H1 (cell line): Measurements from ENCODE around the gene ZMAT5. TPM values are rescaled to one million over a fixed set of nuclear protein-coding genes. Genes with fewer than 3 reads are reported as not detected.

ENCODE experiments used
- ATF2 ChIP-seq: IDR thresholded peaks from 2 replicates; pipeline ENCODE4 v1.6.1; 2012; ENCODE audit warnings: low read length, inconsistent platforms
- JUN ChIP-seq: IDR thresholded peaks from 2 replicates; pipeline ENCODE4 v1.6.1; 2011; ENCODE audit warnings: low read depth, mild to moderate bottlenecking, improper control_type of control experiment, low read length
- RFX5 ChIP-seq: IDR thresholded peaks from 2 replicates; pipeline ENCODE4 v1.6.1; 2011; ENCODE audit warnings: low read depth, low read length, improper control_type of control experiment, borderline replicate concordance
- SIRT6 ChIP-seq: IDR thresholded peaks from one replicate; pipeline ENCODE4 v1.7.1; 2012; ENCODE audit warnings: low read length, inconsistent platforms
- YY1 ChIP-seq: IDR thresholded peaks from 2 replicates; pipeline ENCODE4 v1.6.1; 2011; ENCODE audit warnings: low read depth, mild to moderate bottlenecking, low read length
- polyA plus RNA-seq, 7 experiments: library from polyadenylated mRNA; depleted of rRNA in 3 of 7; stranded (reverse) in 5 of 7; unstranded in 2 of 7; fragments of >200 nt in 5 of 7; fragments of 200-250 nt in 2 of 7; gene quantifications; 1 replicate in 5 of 7; 2 replicates in 1 of 7; 4 replicates in 1 of 7; pipeline versions ENCODE4 v1.2.1 to v1.2.3, GENCODE V29; 2011 to 2013; ENCODE audit warnings: missing spikeins in 2 of 7, mixed read lengths in 2 of 7
- total RNA-seq: library from RNA; stranded (reverse); fragmentation: NEBNext Ultra II Directional; extraction: Animal tissue kit (Norgen Biotek cat#: 25700); gene quantifications from 2 replicates; pipeline ENCODE4 v1.2.1, GENCODE V29; 2021

ZMAT5 gene
- total and polyA plus RNA-seq, 2 of the 8 experiments (the other 6 are each of a cell fraction or from before 2014, with no cell fraction given) = 14.0 to 38.3 TPM

GRCh38 chr22:29806196-29806595, 39.4 kb upstream of the ZMAT5 start (continued):
- TF ChIP-seq SIRT6 = no peak
- no peak for TF ChIP-seq JUN
- no peak for TF ChIP-seq ATF2
- TF ChIP-seq RFX5 = no peak
- no peak for TF ChIP-seq YY1
